OCI-LY7 (cell line): ENCODE results near the gene LRRC26. TPM values are rescaled to one million over a fixed set of nuclear protein-coding genes. Genes with fewer than 3 reads are reported as not detected.

Source experiments
- BruUV-seq: library from RNA; stranded (reverse); fragments of 400-500 nt; replicated peaks from 2 replicates; lab custom pipeline; 2021; lab: Mats Ljungman, UMichigan
- CTCF ChIA-PET: fragments of 300-600 bp; sonication (Branson Sonifier 250); formaldehyde crosslinking; loops from one replicate; lab custom pipeline; 2022; ENCODE audit warnings: antibody characterized with exemption; ENCODE audit not compliant: unreplicated experiment; lab: Charles Lee
- POLR2A ChIA-PET: fragments of 300-600 bp; sonication (Branson Sonifier 250); formaldehyde crosslinking; loops from one replicate; lab custom pipeline; 2022; ENCODE audit warnings: antibody characterized with exemption; lab: Charles Lee
- DNase-seq: peaks from one replicate; pipeline ENCODE4 v3.0.0-alpha.2; 2015; ENCODE audit warnings: low spot score
- H2AFZ ChIP-seq: fragments of 200-600 bp; sonication (generic), shearing (Covaris generic); 2 replicates; pipeline ENCODE4 v1.6.1; 2014; ENCODE audit warnings: mild to moderate bottlenecking, antibody characterized with exemption, low read length, moderate library complexity
- H3K27ac ChIP-seq: fragments of 200-600 bp; sonication (generic); 2 replicates; pipeline ENCODE4 v1.5.1; 2014; ENCODE audit warnings: mixed run types, low read depth, mild to moderate bottlenecking, moderate library complexity, low read length, inconsistent platforms; ENCODE audit not compliant: poor library complexity, severe bottlenecking
- H3K36me3 ChIP-seq: fragments of 200-600 bp; sonication (generic); 2 replicates; pipeline ENCODE4 v1.6.1; 2014; ENCODE audit warnings: mild to moderate bottlenecking, antibody characterized with exemption, low read length, moderate library complexity, mixed read lengths; ENCODE audit not compliant: insufficient read depth
- H3K4me1 ChIP-seq: fragments of 200-600 bp; sonication (generic); 2 replicates; pipeline ENCODE4 v1.5.1; 2014; ENCODE audit warnings: mild to moderate bottlenecking, low read length; ENCODE audit not compliant: insufficient read depth, poor library complexity, severe bottlenecking
- H3K4me2 ChIP-seq: fragments of 200-600 bp; sonication (generic); 2 replicates; pipeline ENCODE4 v1.6.1; 2014; ENCODE audit warnings: mild to moderate bottlenecking, low read length
- H3K4me3 ChIP-seq: fragments of 200-600 bp; sonication (generic); 2 replicates; pipeline ENCODE4 v1.5.1; 2014; ENCODE audit warnings: mild to moderate bottlenecking, low read depth, low read length; ENCODE audit not compliant: poor library complexity, severe bottlenecking
- H3K79me2 ChIP-seq: fragments of 200-600 bp; sonication (generic); 2 replicates; pipeline ENCODE4 v1.6.1; 2016; ENCODE audit warnings: low read depth, mild to moderate bottlenecking, low read length, moderate library complexity, mixed read lengths; ENCODE audit not compliant: insufficient read depth
- H3K9me2 ChIP-seq: fragments of 200-600 bp; sonication (generic); 2 replicates; pipeline ENCODE4 v1.6.1; 2016; ENCODE audit warnings: mild to moderate bottlenecking, low read length, mixed read lengths; ENCODE audit not compliant: insufficient read depth
- H3K9me3 ChIP-seq: fragments of 200-600 bp; sonication (generic); 2 replicates; pipeline ENCODE4 v1.6.1; 2014; ENCODE audit warnings: mild to moderate bottlenecking, mixed run types, low read length, mixed read lengths
- H4K20me1 ChIP-seq: fragments of 200-600 bp; sonication (generic); 2 replicates; pipeline ENCODE4 v1.6.1; 2014; ENCODE audit warnings: mild to moderate bottlenecking, antibody characterized with exemption, low read length, moderate library complexity, mixed read lengths; ENCODE audit not compliant: insufficient read depth
- CTCF ChIP-seq: fragments of 200-600 bp; sonication (generic); conservative IDR thresholded peaks from 2 replicates; pipeline ENCODE4 v1.5.1; 2014; ENCODE audit warnings: mild to moderate bottlenecking, antibody characterized with exemption, low read length, moderate library complexity, mixed read lengths
- EZH2phosphoT487 ChIP-seq: fragments of 200-600 bp; sonication (generic); IDR thresholded peaks from 2 replicates; pipeline ENCODE4 v1.6.1; 2018; ENCODE audit warnings: low read depth, borderline replicate concordance, mild to moderate bottlenecking, mixed run types, antibody characterized with exemption, low read length, moderate library complexity, mixed read lengths
- intact Hi-C: fragments of 100-400 bp; cut with micrococcal nuclease; formaldehyde crosslinking; loops from one replicate; pipeline ENCODE4 v1.10.0; 2022; ENCODE audit not compliant: unreplicated experiment
- total RNA-seq, 2 experiments: library from RNA; depleted of rRNA in 1 of 2; stranded (reverse); fragments of >200 nt in 1 of 2; shearing (Covaris generic) in 1 of 2; gene quantifications; 2 replicates each; pipeline ENCODE4 v1.2.3, GENCODE V29; 2014 to 2022

The LRRC26 gene
- total RNA-seq, 2 experiments from 2014 or later = not detected

- H3K9me3 ChIP-seq = no peaks in the 10 kb centered on the region
These were observed 31.0 kb downstream of the LRRC26 start, which contains the start of gene GRIN1 for GRCh38 chr9:137138722-137139467. Gene GRIN1 (plus strand): TSS chr9:137139154. CDS start chr9:137139487, 333 bp downstream.

GRCh38 chr9:137138058-137138721 is 31.7 kb downstream of the LRRC26 start:
- POLR2A ChIA-PET = interaction anchor here (0.9 to 1.2 kb wide), 2 partner anchors 9 to 12 kb away, joined by 3 to 4 read pairs; no protein-coding TSS in a partner anchor
- H3K9me3 ChIP-seq = no peaks in the 10 kb centered on the region
- H3K27ac ChIP-seq = no peak overlapping the region
- no peak overlapping the region for H3K4me3 ChIP-seq
- intact Hi-C loops = no loop called here
- DNase-seq = peak; percentile 67
- H3K4me1 ChIP-seq = peaks cover 26% of the 10 kb centered on the region
- no peaks in the 10 kb centered on the region for H3K9me2 ChIP-seq
- H3K36me3 ChIP-seq = no peaks in the 10 kb centered on the region
- H2AFZ ChIP-seq = no peak overlapping the region
- no peaks in the 10 kb centered on the region for H3K79me2 ChIP-seq
- BruUV-seq = no TSS peak
- CTCF ChIA-PET = interaction anchor here (0.6 kb wide), 1 partner anchor 29 kb away, joined by 3 read pairs; no protein-coding TSS in a partner anchor
- no peaks in the 10 kb centered on the region for H4K20me1 ChIP-seq
- TF ChIP-seq EZH2phosphoT487 (no peak), CTCF (0 out of 2 replicates have a peak, but pooled peaks have one; percentile 22)
- peak overlapping the region; percentile 49 for H3K4me2 ChIP-seq

More at GRCh38 chr9:137138722-137139467, 31.0 kb downstream of the LRRC26 start, which contains the start of gene GRIN1:
- H3K27ac ChIP-seq = no peak within 1 kb of the TSS
- no TSS peak for BruUV-seq
- no peaks in the 10 kb centered on the region for H3K9me2 ChIP-seq
- CTCF ChIA-PET = interaction anchor here (0.6 kb wide), 1 partner anchor 28 kb away, joined by 3 read pairs; no protein-coding TSS in a partner anchor
- no peaks in the 10 kb centered on the region for H3K36me3 ChIP-seq
- H3K79me2 ChIP-seq = no peaks in the 10 kb centered on the region
- intact Hi-C loops = no loop called here
- TF ChIP-seq EZH2phosphoT487 (no peak), CTCF (no peak)
- H3K4me2 ChIP-seq = peak within 1 kb of the TSS; percentile 49
- H2AFZ ChIP-seq = no peak within 1 kb of the TSS
- H4K20me1 ChIP-seq = no peaks in the 10 kb centered on the region
- no peak for DNase-seq
- POLR2A ChIA-PET = interaction anchor here (1.2 kb wide), 2 partner anchors 10 to 12 kb away, joined by 3 to 4 read pairs; no protein-coding TSS in a partner anchor
- H3K4me1 ChIP-seq = peaks cover 26% of the 10 kb centered on the region
- H3K4me3 ChIP-seq = no peak within 1 kb of the TSS
